A673 (cell line): ENCODE data around the gene CDKN1A. TPM values are rescaled to one million over a fixed set of nuclear protein-coding genes. Genes with fewer than 3 reads are reported as not detected.

Source experiments
- BruUV-seq: library from RNA; stranded (reverse); fragments of 400-500 nt; replicated peaks from 2 replicates; lab custom pipeline; 2021; lab: Mats Ljungman, UMichigan
- CTCF ChIA-PET: fragments of 300-600 bp; sonication (Branson Sonifier 250); formaldehyde crosslinking; loops from one replicate; lab custom pipeline; 2022; ENCODE audit warnings: antibody characterized with exemption; lab: Charles Lee
- POLR2A ChIA-PET: fragments of 300-600 bp; sonication (Branson Sonifier 250); formaldehyde crosslinking; loops from one replicate; lab custom pipeline; 2022; ENCODE audit warnings: antibody characterized with exemption; ENCODE audit not compliant: low non-redundant PET; lab: Charles Lee
- DNase-seq: peaks from one replicate; pipeline ENCODE4 v3.0.0-alpha.2; 2015; ENCODE audit warnings: low spot score
- H3K27ac ChIP-seq: fragments of 200-600 bp; sonication (generic); 2 replicates; pipeline ENCODE4 v1.5.1; 2016; ENCODE audit warnings: mixed run types, low read depth, mild to moderate bottlenecking, mixed read lengths, antibody characterized with exemption, low read length; ENCODE audit not compliant: poor library complexity, severe bottlenecking
- H3K27me3 ChIP-seq: fragments of 200-600 bp; sonication (generic); replicated peaks from 2 replicates; pipeline ENCODE4 v1.6.1; 2017; ENCODE audit warnings: mixed run types, low read depth, mild to moderate bottlenecking, mixed read lengths, antibody characterized with exemption, low read length; ENCODE audit not compliant: insufficient read depth, poor library complexity
- H3K36me3 ChIP-seq: fragments of 200-600 bp; sonication (generic); 2 replicates; pipeline ENCODE4 v1.6.1; 2016; ENCODE audit warnings: mixed run types, mild to moderate bottlenecking, mixed read lengths, antibody characterized with exemption, low read length; ENCODE audit not compliant: insufficient read depth, poor library complexity, severe bottlenecking
- H3K4me1 ChIP-seq: fragments of 200-600 bp; sonication (generic); 2 replicates; pipeline ENCODE4 v1.6.1; 2017; ENCODE audit warnings: mixed run types, mild to moderate bottlenecking, mixed read lengths, antibody characterized with exemption, low read length; ENCODE audit not compliant: insufficient read depth, poor library complexity, severe bottlenecking
- H3K4me3 ChIP-seq: fragments of 200-600 bp; sonication (generic); 2 replicates; pipeline ENCODE4 v1.5.1; 2016; ENCODE audit warnings: low read depth, mixed run types, mild to moderate bottlenecking, mixed read lengths, low read length; ENCODE audit not compliant: poor library complexity, severe bottlenecking
- H3K9me3 ChIP-seq: fragments of 200-600 bp; sonication (generic); 2 replicates; pipeline ENCODE4 v1.6.1; 2016; ENCODE audit warnings: mixed run types, low read depth, mild to moderate bottlenecking, mixed read lengths, antibody characterized with exemption, low read length; ENCODE audit not compliant: poor library complexity, severe bottlenecking
- EZH2 ChIP-seq: fragments of 200-600 bp; sonication (generic); IDR thresholded peaks from 2 replicates; pipeline ENCODE4 v1.6.1; 2017; ENCODE audit warnings: borderline replicate concordance, low read depth, mild to moderate bottlenecking, mixed read lengths, antibody characterized with exemption, low read length; ENCODE audit not compliant: poor library complexity, severe bottlenecking
- intact Hi-C: fragments of 100-400 bp; cut with micrococcal nuclease; formaldehyde crosslinking; loops from one replicate; pipeline ENCODE4 v1.10.0; 2022; ENCODE audit not compliant: unreplicated experiment
- total RNA-seq: library from RNA; stranded (reverse); gene quantifications from 2 replicates; pipeline ENCODE4 v1.2.3, GENCODE V29; 2021
- TF ChIP-seq, protein P1 (sequence below): fragments of 300-800, 200-600 bp; sonication (generic); conservative IDR thresholded peaks from 2 replicates; pipeline ENCODE4 v1.5.1; 2017; ENCODE audit warnings: low read depth, mild to moderate bottlenecking, antibody characterized with exemption, low read length, moderate library complexity, mixed read lengths

Gene CDKN1A
- total RNA-seq, 1 experiment from 2014 or later: 33.6 TPM

DNA sequence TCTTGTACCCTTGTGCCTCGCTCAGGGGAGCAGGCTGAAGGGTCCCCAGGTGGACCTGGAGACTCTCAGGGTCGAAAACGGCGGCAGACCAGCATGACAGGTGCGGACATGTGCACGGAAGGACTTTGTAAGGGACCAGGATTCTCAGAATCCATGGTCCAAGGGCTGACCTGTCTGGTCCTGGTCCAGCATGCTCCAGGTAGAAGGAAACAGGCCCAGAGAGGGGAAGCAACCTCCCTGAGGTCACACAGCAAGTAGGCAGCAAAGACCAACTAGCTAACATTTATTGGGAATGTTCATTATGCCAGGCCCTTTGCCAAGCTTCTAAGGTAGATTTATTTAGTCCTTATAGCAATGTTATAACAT is 5.9 kb downstream of the CDKN1A start:
- POLR2A ChIA-PET: no interaction called here
- Histone ChIP-seq H3K4me3 (no peak overlapping the region), H3K9me3 (no peaks in the 10 kb centered on the region), H3K27ac (no peak overlapping the region), H3K27me3 (no peaks in the 10 kb centered on the region), H3K4me1 (peaks cover 15% of the 10 kb centered on the region), H3K36me3 (peaks cover 8% of the 10 kb centered on the region)
- TF ChIP-seq, protein P1, sequence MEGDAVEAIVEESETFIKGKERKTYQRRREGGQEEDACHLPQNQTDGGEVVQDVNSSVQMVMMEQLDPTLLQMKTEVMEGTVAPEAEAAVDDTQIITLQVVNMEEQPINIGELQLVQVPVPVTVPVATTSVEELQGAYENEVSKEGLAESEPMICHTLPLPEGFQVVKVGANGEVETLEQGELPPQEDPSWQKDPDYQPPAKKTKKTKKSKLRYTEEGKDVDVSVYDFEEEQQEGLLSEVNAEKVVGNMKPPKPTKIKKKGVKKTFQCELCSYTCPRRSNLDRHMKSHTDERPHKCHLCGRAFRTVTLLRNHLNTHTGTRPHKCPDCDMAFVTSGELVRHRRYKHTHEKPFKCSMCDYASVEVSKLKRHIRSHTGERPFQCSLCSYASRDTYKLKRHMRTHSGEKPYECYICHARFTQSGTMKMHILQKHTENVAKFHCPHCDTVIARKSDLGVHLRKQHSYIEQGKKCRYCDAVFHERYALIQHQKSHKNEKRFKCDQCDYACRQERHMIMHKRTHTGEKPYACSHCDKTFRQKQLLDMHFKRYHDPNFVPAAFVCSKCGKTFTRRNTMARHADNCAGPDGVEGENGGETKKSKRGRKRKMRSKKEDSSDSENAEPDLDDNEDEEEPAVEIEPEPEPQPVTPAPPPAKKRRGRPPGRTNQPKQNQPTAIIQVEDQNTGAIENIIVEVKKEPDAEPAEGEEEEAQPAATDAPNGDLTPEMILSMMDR: no peak
- TF ChIP-seq EZH2: no peak
- CTCF ChIA-PET: no interaction called here
- no TSS peak for BruUV-seq
- intact Hi-C loops: loop anchor here (10.0 kb wide), 1 partner anchor 260 kb away; no protein-coding TSS in a partner anchor
- no peak for DNase-seq

DNA sequence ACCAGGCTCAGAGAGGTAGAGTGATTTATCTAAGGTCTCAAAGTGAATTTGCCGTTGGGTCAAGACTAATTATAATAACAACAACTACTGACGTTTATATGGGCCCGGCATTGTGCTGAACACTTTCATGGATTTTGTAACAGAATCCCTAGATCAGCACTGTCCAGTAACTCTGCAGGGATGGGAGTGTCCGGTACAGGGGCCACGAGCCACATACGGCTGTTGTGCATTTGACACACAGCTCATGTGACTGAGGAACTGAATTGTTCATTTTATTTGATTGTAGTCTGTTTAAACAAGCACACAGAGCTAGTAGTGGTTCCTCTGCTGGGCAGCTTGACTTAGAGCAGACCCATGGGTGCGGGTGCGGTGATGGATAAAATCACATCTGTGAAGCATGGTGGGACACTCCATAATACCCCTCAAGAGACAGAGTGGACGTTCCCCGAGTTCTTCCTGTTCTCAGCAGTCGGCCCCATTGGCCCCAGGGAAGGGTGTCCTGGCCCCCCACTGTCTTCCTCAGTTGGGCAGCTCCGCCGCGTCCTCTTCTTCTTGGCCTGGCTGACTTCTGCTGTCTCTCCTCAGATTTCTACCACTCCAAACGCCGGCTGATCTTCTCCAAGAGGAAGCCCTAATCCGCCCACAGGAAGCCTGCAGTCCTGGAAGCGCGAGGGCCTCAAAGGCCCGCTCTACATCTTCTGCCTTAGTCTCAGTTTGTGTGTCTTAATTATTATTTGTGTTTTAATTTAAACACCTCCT is 6.8 kb downstream of the CDKN1A start:
- no peaks in the 10 kb centered on the region for H3K27me3 ChIP-seq
- H3K4me1 ChIP-seq: peaks cover 15% of the 10 kb centered on the region
- H3K4me3 ChIP-seq: no peak overlapping the region
- DNase-seq: no peak
- ChIA-PET CTCF (no interaction called here), POLR2A (interaction anchor here (0.7 kb wide), 1 partner anchor 8 kb away, joined by 4 read pairs; no protein-coding TSS in a partner anchor)
- H3K36me3 ChIP-seq: peaks cover 8% of the 10 kb centered on the region
- intact Hi-C loops: loop anchor here (10.0 kb wide), 1 partner anchor 261 kb away; no protein-coding TSS in a partner anchor
- BruUV-seq: no TSS peak
- H3K27ac ChIP-seq: no peak overlapping the region
- H3K9me3 ChIP-seq: no peaks in the 10 kb centered on the region
- TF ChIP-seq, protein P1: no peak

DNA sequence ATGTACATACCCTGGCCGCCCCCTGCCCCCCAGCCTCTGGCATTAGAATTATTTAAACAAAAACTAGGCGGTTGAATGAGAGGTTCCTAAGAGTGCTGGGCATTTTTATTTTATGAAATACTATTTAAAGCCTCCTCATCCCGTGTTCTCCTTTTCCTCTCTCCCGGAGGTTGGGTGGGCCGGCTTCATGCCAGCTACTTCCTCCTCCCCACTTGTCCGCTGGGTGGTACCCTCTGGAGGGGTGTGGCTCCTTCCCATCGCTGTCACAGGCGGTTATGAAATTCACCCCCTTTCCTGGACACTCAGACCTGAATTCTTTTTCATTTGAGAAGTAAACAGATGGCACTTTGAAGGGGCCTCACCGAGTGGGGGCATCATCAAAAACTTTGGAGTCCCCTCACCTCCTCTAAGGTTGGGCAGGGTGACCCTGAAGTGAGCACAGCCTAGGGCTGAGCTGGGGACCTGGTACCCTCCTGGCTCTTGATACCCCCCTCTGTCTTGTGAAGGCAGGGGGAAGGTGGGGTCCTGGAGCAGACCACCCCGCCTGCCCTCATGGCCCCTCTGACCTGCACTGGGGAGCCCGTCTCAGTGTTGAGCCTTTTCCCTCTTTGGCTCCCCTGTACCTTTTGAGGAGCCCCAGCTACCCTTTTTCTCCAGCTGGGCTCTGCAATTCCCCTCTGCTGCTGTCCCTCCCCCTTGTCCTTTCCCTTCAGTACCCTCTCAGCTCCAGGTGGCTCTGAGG is 7.6 kb downstream of the CDKN1A start:
- TF ChIP-seq, protein P1: no peak
- no peak for TF ChIP-seq EZH2
- Histone ChIP-seq H3K27me3 (no peaks in the 10 kb centered on the region), H3K4me3 (no peak overlapping the region), H3K27ac (no peak overlapping the region), H3K4me1 (peaks cover 8% of the 10 kb centered on the region), H3K36me3 (peaks cover 8% of the 10 kb centered on the region), H3K9me3 (no peaks in the 10 kb centered on the region)
- no TSS peak for BruUV-seq
- POLR2A ChIA-PET: no interaction called here
- no peak for DNase-seq
- CTCF ChIA-PET: no interaction called here
- intact Hi-C loops: loop anchor here (10.0 kb wide), 1 partner anchor 261 kb away; no protein-coding TSS in a partner anchor
